ENCODE results near the gene CERS3. TPM values are rescaled to one million over a fixed set of nuclear protein-coding genes. Genes with fewer than 3 reads are reported as not detected.

The CERS3 gene
- total RNA-seq, 1 donor from 2014 or later: 0.36 TPM

GRCh38 chr15:100429116-100429728 lies 99.5 kb downstream of the CERS3 start:
- intact Hi-C loops (cut with DNase I): no loop called here
- no peak for ATAC-seq
- DNase-seq (ENCODE audit: low spot score): no peak

GRCh38 chr15:100426937-100427336 lies 101.8 kb downstream of the CERS3 start:
- ATAC-seq (no peak), DNase-seq (ENCODE audit: low spot score) (no peak)
- intact Hi-C loops (cut with DNase I): no loop called here

- no peak for ATAC-seq
- intact Hi-C loops (cut with DNase I): no loop called here
- DNase-seq (ENCODE audit: low spot score): no peak
These were observed 123.6 kb downstream of the CERS3 start for GRCh38 chr15:100405179-100405578.

- intact Hi-C loops (cut with DNase I): no loop called here
- no peak for ATAC-seq
These were observed 127.8 kb downstream of the CERS3 start for GRCh38 chr15:100400996-100401395.

GRCh38 chr15:100394736-100395440 lies 133.9 kb downstream of the CERS3 start:
- no peak for DNase-seq (ENCODE audit: low spot score)
- intact Hi-C loops (cut with DNase I): no loop called here
- ATAC-seq: no peak

More at GRCh38 chr15:100400996-100401395, 127.8 kb downstream of the CERS3 start:
- no peak for DNase-seq (ENCODE audit: low spot score)

- intact Hi-C loops (cut with DNase I): no loop called here
- DNase-seq (ENCODE audit: low spot score) (no peak), ATAC-seq (no peak)
These were observed 135.7 kb downstream of the CERS3 start for GRCh38 chr15:100393008-100393407.

GRCh38 chr15:100385300-100386050 lies 143.3 kb downstream of the CERS3 start:
- no peak for ATAC-seq

GRCh38 chr15:100384108-100384410 lies 144.7 kb downstream of the CERS3 start:
- ATAC-seq (no peak), DNase-seq (ENCODE audit: low spot score) (no peak)
- intact Hi-C loops (cut with DNase I): loop anchor here (5.0 kb wide), 1 partner anchor 1277 kb away; the partner anchor contains the start of gene SYNM

More at GRCh38 chr15:100385300-100386050, 143.3 kb downstream of the CERS3 start:
- DNase-seq (ENCODE audit: low spot score): no peak
- intact Hi-C loops (cut with DNase I): no loop called here

GRCh38 chr15:100383302-100384107 lies 145.2 kb downstream of the CERS3 start:
- no peak for DNase-seq (ENCODE audit: low spot score)
- intact Hi-C loops (cut with DNase I): loop anchor here (5.0 kb wide), 1 partner anchor 1276 kb away; the partner anchor contains the start of gene SYNM
- peak; percentile 67 for ATAC-seq

- DNase-seq (ENCODE audit: low spot score): no peak
- no peak for ATAC-seq
- intact Hi-C loops (cut with DNase I): no loop called here
These were observed 154.8 kb downstream of the CERS3 start for GRCh38 chr15:100373942-100374341.

- DNase-seq (ENCODE audit: low spot score) (no peak), ATAC-seq (peak; percentile 62)
- intact Hi-C loops (cut with DNase I): no loop called here
These were observed 155.4 kb downstream of the CERS3 start for GRCh38 chr15:100373120-100373896.

- peak; percentile 89 for ATAC-seq
- intact Hi-C loops (cut with DNase I): no loop called here
- DNase-seq (ENCODE audit: low spot score): no peak
These were observed 156.0 kb downstream of the CERS3 start for GRCh38 chr15:100372739-100373119.

- DNase-seq (ENCODE audit: low spot score) (no peak), ATAC-seq (no peak)
- intact Hi-C loops (cut with DNase I): no loop called here
These were observed 173.4 kb downstream of the CERS3 start for GRCh38 chr15:100355342-100355741.

- intact Hi-C loops (cut with DNase I): no loop called here
- no peak for ATAC-seq
- DNase-seq (ENCODE audit: low spot score): no peak
These were observed 175.3 kb downstream of the CERS3 start for GRCh38 chr15:100353449-100353848.

- intact Hi-C loops (cut with DNase I): no loop called here
- DNase-seq (ENCODE audit: low spot score) (no peak), ATAC-seq (peak; percentile 85)
These were observed 178.1 kb downstream of the CERS3 start for GRCh38 chr15:100350434-100351226.

Data from sciatic nerve (tissue), 2 donors.